ENCODE results near the gene DBI.

- TF ChIP-seq CTCF (IDR thresholded peaks at IDR 0.05) (no peak), POLR2A (IDR thresholded peaks at IDR 0.05) (no peak), POLR2AphosphoS5 (IDR thresholded peaks at IDR 0.05) (no peak)
These were observed 7.0 kb upstream of the DBI start for GRCh38 chr2:119359774-119360173.

Data from prostate gland (tissue), 2 donors.